Raji (cell line): ENCODE data around the gene APMAP.

Source experiments
- POLR2A ChIP-seq: IDR thresholded peaks from 2 replicates; pipeline ENCODE4 v1.6.1; 2011; ENCODE audit warnings: low read depth, low read length, control low read depth; ENCODE audit not compliant: insufficient read depth

Gene APMAP

DNA sequence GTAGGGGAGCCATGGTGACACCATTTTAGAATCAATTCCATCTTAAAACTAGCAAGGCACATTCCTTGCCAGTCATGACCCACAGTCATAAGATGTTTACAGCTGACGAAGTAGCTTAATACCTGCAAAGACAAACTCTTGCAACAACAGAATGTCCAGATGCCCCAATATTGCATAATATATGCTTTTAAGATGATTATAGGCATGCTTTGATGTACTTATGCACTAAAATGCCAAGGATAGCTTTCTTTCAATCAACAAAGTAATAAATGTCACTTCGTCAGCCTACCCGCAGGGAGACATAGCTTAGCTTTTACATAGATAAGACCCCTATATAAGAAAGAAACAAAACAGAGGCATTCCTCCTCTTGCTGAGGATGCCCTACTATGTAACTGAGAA, 38.7 kb upstream of the APMAP start:
- TF ChIP-seq POLR2A, result no peak

DNA sequence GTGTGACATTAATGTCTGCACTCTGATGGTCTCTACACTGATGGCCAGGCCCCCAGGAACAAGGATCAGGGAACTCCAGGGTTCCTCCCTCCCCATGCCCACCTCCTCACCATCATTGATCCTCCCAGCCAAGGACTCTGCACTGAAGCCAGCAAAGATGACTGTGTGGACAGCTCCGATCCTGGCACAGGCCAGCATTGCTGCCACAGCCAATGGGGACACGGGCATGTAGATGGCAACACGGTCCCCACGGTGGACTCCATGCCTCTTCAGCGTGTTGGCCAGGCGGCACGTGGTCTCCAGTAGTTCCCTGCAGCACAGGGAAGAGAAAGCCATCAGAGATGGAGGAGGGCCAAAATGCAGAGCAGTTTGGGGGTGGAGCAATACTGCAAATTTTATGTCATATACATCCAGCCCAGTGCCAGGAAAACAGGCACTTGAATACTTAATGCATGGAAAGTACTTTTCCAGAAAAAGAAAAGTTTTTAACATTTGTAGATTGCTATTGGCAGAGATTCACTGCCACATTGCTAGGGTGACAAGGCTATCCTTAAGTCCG, 38.2 kb upstream of the APMAP start:
- TF ChIP-seq POLR2A, result no peak

DNA sequence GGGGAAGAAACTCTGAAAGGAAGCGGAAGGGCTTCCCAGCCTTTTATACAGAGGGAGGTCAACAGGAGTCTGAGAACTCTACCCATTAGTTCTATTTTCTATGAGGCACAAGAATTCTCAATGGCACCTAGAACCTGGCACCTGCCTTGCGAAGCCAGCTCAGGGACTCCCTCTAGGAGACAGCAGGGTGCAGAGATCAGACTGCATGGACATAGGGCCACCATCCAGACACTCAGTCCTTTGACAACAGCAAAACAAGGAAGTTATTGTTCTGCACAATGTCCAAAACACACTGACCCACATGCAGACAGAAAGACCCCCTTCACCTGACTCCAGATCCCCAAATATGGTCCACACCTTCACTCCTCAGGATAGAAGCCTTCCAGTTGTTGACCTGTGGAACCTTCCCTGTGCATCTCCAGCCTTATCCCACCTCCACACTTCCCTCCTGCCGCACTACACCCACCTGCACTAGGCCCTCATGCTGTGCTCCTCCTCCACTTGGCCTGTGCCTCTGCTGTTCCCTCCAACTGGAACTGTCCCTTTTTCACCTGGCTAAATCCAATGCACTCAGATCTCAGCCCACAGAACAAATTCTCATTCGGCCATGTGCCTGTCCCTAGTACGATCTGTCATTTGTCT, 37.6 kb upstream of the APMAP start:
- TF ChIP-seq POLR2A, result no peak

DNA sequence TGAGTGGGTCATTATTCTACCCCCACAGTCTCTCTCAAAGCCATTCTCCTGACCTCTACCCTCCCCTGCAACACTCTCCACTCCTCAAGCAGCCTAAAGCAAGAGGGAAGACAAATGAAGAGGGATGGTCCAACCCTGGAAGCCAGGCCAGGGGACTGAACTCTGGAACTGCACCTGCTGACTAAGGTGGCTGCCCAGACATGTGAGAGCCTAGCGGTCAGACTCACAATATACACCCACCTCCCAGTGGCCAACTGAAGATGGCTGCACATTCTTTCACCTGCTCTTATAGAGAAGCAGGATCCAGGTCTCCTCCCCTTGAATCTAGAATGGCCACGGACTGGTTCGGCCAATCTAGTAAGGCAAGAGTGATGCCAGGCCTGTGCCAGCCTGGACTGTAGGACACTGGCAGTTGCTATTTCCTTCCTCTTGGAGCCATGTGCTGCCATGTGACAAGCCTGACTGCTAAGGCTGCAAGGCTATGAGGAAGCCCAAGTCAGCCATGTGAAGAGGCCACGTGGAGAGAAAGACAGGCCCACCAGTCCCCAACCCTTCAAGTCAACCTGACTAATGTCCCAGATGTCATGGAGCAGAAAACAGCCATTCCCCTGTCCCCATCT, 33.5 kb upstream of the APMAP start:
- no peak for TF ChIP-seq POLR2A

DNA sequence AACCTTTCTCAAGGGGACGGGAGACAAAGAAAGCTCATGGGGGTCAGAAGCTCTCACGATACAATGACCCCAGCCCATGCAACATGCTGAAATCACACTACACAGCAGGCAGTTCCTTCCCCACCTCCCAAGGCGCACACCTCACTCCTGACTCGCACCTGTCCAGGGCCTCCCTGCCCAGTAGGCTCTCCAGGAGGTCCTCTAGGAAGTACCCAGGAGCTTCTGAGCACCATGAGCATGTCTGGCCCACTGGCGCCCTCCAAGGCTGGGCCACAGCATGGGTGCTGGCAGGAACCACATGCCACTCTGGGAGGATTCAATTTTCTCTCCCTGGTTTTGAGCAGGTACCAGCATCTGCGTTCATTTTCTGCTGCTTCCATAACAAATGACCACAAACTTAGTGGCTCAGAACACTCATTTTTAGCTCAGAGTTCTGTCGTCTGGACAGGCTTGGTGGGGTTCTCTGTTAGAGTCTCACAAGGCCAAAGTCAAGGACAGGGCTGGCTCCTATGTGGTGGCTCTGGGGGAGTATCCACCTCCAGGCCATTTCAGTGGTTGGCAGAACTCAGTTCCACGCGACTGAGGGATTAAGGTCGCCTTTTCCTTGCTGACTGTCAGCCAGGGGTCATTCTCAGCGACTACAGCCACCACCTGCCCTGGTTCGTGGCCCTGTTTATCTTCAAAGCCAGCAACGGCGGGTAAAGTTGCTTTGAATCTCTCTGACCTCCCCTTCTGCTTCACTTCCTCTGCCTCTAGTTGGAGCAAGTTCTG, 32.7 kb upstream of the APMAP start:
- TF ChIP-seq POLR2A, result no peak

DNA sequence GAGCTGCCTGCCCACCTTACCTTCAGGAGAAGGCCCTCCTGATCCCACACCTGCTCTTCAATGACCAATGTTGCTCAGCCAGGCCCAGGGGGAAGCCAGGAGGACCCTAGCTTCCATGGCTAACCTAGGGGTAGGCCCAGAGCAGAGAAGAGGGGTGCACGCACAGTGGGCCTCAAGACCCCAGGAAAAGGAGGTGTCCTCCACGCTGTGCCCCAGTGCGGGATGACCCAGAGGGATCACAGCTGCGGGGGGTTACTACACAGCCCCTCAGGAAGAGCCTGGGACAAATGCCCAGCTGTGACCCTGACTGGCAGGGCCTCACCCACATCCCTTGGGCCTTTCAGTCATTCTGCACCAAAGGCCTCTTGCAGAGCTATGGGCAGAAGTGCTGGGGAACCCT, 31.6 kb upstream of the APMAP start:
- TF ChIP-seq POLR2A, result no peak

DNA sequence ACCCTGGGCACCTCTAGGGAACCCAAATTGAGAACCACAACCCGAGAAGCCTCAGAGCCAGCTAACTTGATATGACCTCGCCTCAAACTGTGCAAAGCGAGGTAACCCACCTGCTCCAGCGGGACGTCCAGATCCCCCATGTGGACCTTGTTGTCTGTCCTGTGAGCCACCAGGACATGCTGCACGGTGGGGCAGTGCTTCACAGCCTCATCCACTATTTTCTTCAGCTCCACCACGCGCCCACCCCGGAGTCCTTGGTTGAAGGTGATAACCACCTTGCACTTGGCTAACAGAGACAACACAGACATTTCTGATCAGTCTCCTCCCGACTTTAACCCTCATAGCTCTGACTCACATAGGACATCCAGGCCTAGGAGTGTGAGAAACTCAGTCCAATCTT, 30.8 kb upstream of the APMAP start:
- no peak for TF ChIP-seq POLR2A

DNA sequence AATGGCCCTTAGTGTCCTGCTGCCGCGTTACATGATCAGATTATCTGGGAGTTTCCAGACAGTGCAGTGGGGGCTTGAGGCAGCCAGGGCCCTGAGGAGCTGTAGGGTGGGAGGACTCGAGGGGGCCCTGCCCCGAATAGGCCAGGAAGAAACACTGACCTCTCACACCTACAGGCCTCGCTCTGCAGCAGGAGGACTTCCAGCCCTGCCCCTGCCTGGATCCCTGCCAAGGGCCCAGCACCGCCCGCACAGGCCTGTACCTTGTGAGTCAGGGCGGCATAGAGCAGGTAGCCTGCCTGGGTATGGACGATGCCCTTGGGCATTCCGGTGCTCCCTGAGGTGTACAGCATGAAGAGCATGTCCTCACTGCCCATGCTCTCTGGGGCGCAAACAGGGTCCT, 30.1 kb upstream of the APMAP start:
- TF ChIP-seq POLR2A, result no peak

DNA sequence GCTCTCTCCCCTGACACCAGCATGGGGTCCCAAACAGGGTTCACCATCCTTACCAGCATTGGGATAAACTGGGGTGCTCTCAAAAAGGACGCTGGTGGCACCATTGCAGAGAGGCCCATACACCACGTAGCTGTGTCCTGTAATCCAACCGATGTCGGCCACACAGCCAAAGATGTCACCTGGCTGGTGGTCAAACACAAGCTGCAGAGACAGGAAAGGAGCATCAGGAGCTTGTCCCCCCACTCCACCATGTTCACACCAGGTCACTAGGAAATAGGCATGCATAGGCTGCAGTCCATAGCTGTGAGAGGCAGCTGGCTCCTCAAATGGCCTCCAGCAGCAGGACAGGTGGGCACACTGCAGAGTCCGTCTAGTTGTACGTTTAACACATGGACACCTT, 28.8 kb upstream of the APMAP start:
- TF ChIP-seq POLR2A, result no peak

DNA sequence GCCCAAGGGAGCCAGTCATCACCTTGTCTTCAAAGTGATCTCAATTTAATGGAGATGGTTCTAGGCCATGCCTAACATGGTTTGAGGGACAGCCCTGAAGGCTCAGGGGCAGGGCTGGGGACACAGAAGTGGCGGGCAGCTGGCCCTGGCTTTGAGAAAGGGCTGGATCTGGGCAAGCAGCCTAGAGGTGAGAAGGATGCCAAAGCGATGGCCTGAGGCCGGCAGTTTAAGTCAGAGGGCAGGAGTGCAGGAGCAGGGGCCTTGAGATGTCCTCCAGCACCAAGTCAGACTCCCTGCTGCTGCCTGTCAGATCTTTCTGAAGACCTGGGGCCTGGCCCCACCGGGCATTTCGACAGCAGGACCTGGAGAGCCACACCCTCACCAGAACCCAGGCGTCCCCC, 28.4 kb upstream of the APMAP start:
- no peak for TF ChIP-seq POLR2A

DNA sequence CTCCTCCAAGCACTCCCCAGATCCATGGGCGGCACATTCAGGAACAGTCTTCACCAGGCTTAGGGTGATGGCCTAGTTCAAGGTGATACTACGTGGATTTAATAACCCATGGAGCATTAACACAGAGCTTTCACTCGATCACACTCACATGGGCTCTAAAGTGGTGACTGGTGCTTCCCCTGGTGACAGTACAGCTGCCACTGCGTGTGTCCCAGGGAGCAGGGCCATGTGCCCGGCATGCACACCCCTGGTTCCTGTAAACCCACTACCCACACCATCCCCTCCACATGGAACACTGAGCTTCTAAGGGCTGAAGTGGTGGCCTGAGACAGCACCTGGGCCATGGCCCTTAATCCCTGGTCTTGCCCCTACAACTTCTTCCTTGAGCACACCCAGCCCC, 27.8 kb upstream of the APMAP start:
- TF ChIP-seq POLR2A, result no peak

DNA sequence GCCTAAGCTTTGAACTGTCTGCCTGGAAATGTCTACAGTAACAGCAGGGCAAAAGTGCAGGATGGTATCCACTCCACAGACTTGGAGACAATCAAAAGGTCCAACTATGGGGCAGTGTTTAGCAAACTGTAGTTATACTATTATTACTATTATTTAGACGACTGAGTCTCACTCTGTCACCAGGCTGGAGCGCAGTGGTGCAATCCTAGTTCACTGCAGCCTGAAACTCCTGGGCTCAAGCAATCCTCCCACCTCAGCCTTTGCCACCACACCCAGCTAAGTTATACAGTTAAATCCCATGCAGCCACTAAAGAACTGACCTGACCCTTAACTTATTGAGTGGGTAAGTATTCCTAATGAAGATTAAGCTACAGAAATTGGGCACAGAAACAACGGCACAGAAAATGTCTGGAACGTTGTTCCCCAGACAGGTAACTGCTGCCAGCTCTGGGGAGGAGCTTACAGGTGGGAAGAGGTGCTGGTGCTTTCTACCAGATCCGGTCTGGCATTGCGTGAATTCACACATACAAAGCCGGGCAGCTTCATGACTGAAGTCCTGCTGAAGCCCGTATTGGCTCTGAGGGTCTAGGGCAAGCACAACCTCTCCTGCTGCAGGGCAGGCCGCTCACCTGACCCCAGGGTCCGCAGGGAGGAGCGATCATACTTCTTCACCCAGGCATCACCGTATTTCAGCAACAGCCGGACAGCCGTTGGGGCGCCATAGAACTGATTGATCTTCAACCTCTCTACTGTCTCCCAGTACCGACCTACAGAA, 27.0 kb upstream of the APMAP start:
- no peak for TF ChIP-seq POLR2A

DNA sequence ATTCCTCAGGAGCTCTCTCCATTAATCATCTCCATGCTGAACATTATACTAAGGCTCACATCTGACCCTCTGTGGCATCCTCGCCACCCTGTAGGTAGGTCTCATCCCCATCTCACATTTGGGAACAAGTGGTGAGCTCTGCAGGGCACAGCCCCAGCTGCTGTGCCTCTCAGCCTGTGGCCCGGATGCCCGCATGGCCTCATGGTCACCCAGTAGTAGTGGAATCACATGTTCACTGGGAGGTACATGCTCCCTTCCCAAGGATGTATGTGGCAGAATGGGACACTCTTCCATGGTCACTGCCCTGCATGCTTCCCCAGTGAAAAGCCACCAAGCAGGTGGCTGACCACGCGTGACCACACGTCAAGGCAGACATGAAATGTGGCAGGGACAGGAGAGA, 26.3 kb upstream of the APMAP start:
- TF ChIP-seq POLR2A, result no peak

DNA sequence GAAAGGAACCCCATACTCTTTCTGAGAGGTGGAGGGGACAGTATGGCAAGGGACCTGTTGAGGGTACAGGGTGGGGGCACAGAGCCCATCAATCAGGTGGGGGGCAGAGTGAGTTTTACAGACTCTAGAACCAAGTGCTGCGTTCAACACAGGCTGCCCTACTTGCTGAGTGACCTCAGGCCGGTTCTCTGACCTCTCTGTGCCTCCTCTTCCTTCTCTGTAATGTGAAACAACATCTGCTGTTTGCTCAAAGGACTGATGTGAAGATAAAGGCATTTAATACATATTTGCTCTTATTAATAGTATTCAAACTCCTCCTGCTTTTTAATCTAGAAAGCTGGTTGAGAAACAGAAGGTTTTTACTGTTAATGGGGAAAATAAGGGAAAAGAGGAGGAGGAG, 25.9 kb upstream of the APMAP start:
- TF ChIP-seq POLR2A, result no peak

DNA sequence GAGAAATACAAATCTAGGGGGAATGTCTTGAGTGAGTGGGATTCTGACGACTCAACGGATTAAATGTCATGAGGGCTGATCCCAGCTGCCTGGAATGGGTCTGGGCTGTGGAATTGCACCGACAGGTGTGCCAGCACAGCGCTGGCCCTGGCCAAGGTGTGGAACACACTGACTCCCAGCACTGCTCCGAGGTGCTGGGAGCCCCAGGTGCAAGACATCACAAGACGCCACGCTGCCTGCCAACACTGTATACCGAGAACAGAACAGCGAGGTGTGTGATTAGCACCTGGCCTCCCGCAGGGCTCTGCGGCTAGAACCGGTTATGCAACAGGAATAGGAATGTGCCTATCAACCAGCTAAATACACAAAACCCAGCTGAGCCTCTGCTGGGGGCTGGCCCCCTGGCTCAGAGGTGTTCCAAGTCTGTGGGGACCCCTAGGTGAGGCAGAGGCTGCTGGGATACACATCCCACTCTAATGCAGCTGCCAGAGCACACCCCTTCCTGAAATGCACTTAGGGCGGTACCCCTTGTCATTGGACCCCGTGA, 24.8 kb upstream of the APMAP start:
- TF ChIP-seq POLR2A, result no peak
